Measurements from ENCODE around the gene CTRB1. TPM values are rescaled to one million over a fixed set of nuclear protein-coding genes. Genes with fewer than 3 reads are reported as not detected.

Gene CTRB1
- total RNA-seq, 4 donors from 2014 or later = not detected

GRCh38 chr16:75228143-75228976, 9.6 kb downstream of the CTRB1 start:
- Histone ChIP-seq H3K27me3 (no peaks in the 10 kb centered on the region), H3K36me3 (peaks cover 23 to 29% of the 10 kb centered on the region in 2 donors), H3K9me3 (no peaks in the 10 kb centered on the region), H3K27ac (no peak overlapping the region), H3K4me3 (replicated peaks in 1 of 3) (no peak overlapping the region), H3K4me1 (peaks cover 0 to 4% of the 10 kb centered on the region in 2 donors)
- no peak for DNase-seq
- intact Hi-C loops (cut with DNase I) = no loop called here
- TF ChIP-seq POLR2A (IDR thresholded peaks at IDR 0.05) = no peak
- TF ChIP-seq, protein P1, sequence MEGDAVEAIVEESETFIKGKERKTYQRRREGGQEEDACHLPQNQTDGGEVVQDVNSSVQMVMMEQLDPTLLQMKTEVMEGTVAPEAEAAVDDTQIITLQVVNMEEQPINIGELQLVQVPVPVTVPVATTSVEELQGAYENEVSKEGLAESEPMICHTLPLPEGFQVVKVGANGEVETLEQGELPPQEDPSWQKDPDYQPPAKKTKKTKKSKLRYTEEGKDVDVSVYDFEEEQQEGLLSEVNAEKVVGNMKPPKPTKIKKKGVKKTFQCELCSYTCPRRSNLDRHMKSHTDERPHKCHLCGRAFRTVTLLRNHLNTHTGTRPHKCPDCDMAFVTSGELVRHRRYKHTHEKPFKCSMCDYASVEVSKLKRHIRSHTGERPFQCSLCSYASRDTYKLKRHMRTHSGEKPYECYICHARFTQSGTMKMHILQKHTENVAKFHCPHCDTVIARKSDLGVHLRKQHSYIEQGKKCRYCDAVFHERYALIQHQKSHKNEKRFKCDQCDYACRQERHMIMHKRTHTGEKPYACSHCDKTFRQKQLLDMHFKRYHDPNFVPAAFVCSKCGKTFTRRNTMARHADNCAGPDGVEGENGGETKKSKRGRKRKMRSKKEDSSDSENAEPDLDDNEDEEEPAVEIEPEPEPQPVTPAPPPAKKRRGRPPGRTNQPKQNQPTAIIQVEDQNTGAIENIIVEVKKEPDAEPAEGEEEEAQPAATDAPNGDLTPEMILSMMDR (IDR thresholded peaks at IDR 0.05) = no peak
- WGBS, 2 donors = 91% methylated on average over 10 to 14 of the region's 17 CpGs

DNA sequence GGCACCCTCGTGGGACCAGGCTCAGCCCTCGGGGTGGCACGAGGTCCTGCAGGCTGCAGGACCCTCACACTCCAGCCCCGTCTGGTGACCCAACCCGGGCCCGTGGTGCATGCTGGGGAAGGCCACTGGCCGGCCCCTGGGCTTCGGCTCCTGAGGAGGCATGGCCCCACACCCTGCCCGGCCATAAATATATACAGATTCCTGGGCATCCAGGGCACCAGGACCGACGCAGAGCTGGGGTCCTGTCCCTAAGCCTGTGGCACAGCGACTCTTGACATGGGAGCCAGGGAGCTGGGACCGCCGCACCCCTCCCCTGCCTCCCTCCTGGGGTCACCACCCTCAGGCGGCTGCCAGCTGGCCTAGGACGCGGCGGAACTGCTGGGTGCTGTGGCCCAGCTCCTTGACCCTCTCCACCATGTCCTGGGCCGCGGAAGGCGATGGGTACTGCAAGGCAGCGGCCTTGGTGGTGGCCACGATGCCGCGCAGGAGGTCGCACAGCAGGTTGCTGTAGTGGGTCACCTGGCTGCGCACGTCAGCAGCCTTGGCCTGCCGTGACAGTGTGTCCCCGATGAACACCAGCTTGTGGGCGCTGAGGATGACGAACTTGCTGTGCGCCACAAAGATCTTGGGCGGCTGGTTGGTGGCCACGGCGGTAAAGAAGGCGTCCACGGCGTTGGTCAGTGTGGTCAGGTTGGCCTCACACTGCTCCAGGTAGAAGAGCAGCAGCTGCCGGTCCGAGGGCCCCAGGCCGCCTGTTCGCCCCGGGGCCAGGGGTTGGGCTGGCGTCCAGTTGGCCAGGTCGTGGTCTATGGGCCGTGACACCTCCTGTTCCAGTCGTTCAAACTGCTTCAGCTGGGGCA, 10.6 kb downstream of the CTRB1 start:
- Histone ChIP-seq H3K27ac (no peak overlapping the region), H3K4me1 (peaks cover 0 to 14% of the 10 kb centered on the region in 2 donors), H3K36me3 (peaks cover 25 to 33% of the 10 kb centered on the region in 2 donors), H3K9me3 (no peaks in the 10 kb centered on the region), H3K27me3 (no peaks in the 10 kb centered on the region), H3K4me3 (replicated peaks in 1 of 3) (no peak overlapping the region)
- intact Hi-C loops (cut with DNase I) = loop anchor here (5.0 kb wide), 1 partner anchor 32 kb away; no protein-coding TSS in a partner anchor
- DNase-seq = no peak
- TF ChIP-seq, protein P1 (IDR thresholded peaks at IDR 0.05) = no peak
- no peak for TF ChIP-seq POLR2A (IDR thresholded peaks at IDR 0.05)
- 81 to 88% methylated on average over 23 to 39 of the region's 48 CpGs for WGBS, 2 donors

- Histone ChIP-seq H3K4me3 (replicated peaks in 1 of 3) (no peak overlapping the region), H3K4me1 (peaks cover 0 to 16% of the 10 kb centered on the region in 2 donors), H3K36me3 (peaks cover 36 to 45% of the 10 kb centered on the region in 2 donors), H3K27ac (no peak overlapping the region), H3K9me3 (no peaks in the 10 kb centered on the region), H3K27me3 (no peaks in the 10 kb centered on the region)
- 87 to 92% methylated on average over 9 of the region's 9 CpGs for WGBS, 2 donors
- no peak for TF ChIP-seq POLR2A (IDR thresholded peaks at IDR 0.05)
- TF ChIP-seq, protein P1 (IDR thresholded peaks at IDR 0.05) = no peak
- intact Hi-C loops (cut with DNase I) = loop anchor here (5.0 kb wide), 1 partner anchor 33 kb away; no protein-coding TSS in a partner anchor
- DNase-seq = no peak
These were observed 11.8 kb downstream of the CTRB1 start for GRCh38 chr16:75230471-75231110.

- WGBS, 2 donors = 87 to 94% methylated on average over 11 of the region's 11 CpGs
These were observed 12.8 kb downstream of the CTRB1 start for GRCh38 chr16:75231570-75231969.

More at GRCh38 chr16:75231570-75231969, 12.8 kb downstream of the CTRB1 start:
- Histone ChIP-seq H3K4me3 (replicated peaks in 1 of 3) (no peak overlapping the region), H3K4me1 (peaks cover 0 to 12% of the 10 kb centered on the region in 2 donors), H3K27me3 (no peaks in the 10 kb centered on the region), H3K9me3 (no peaks in the 10 kb centered on the region), H3K36me3 (peaks cover 36 to 49% of the 10 kb centered on the region in 2 donors), H3K27ac (no peak overlapping the region)
- TF ChIP-seq, protein P1 (IDR thresholded peaks at IDR 0.05) = no peak
- no peak for TF ChIP-seq POLR2A (IDR thresholded peaks at IDR 0.05)
- no peak for DNase-seq
- intact Hi-C loops (cut with DNase I) = loop anchor here (5.0 kb wide), 1 partner anchor 34 kb away; no protein-coding TSS in a partner anchor

Data from thyroid gland (tissue), 4 donors.